Kidney capillary endothelial cell (primary cell): ENCODE data around the gene TAS2R13.

Source experiments
- DNase-seq: peaks from one replicate; pipeline ENCODE4 v3.0.0-alpha.2; 2018; ENCODE audit warnings: low spot score

The TAS2R13 gene

GRCh38 chr12:10909462-10909861 lies at the start of gene TAS2R13:
Gene TAS2R13, minus strand, starts transcription at chr12:10909562. Its CDS starts 264 bp downstream, at chr12:10909298.
- no peak for DNase-seq

- no peak for DNase-seq
These were observed 48.4 kb upstream of the TAS2R13 start for GRCh38 chr12:10957741-10958140.

GRCh38 chr12:10956085-10956484 lies 46.7 kb upstream of the TAS2R13 start:
- no peak for DNase-seq

DNA sequence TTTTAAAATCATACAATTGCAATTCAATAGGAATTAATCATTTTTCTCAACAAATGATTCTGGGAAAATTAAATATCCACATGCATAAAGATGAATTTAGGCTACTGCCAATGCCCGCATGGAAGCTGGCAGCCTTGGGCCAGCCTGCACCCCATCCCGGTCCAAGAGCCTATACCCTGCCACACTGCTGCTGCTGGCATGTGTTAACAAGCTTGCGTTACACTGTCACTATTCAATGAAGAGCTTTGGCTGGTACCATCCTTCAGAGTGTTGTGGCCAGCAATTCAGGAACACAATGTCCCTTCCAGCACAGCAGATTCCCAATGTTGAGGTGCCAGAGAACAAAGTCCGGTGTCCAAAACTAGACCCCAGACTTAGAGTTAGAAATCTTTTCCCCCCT lies 43.3 kb upstream of the TAS2R13 start:
- DNase-seq: no peak

GRCh38 chr12:10943167-10943566 lies 33.8 kb upstream of the TAS2R13 start:
- no peak for DNase-seq

DNA sequence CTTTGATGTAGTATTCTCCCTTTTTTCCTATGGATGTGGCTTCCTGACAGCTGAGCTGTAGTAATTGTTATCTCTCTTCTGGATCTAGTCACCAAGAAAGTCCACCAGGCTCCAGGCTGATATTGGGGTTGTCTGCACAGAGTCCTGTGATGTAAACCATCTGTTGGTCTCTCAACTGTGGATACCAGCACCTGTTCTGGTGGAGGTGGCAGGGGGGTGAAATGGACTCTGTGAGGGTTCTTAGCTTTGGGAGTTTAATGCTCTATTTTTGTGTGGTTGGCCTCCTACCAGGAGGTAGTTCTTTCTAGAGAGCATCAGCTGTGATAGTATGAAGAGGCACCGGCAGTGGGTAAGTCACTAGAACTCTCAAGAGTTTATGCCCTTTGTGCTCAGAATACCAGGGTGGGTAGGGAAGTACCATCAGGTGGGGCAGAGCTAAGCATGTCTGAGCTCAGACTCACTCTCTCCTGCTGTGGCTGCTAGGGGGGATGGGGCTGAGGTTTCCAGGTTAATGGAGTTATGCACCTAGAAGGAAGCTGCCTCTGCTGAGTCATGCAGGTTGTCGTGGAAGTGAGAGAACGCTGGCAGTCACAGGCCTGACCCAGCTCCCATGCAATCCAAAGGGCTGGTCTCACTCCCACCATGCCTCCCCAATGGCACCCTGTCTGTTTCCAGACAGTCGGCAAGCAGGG lies 32.7 kb upstream of the TAS2R13 start:
- DNase-seq: no peak

GRCh38 chr12:10941369-10941768 lies 32.0 kb upstream of the TAS2R13 start:
- no peak for DNase-seq

- no peak for DNase-seq
These were observed 31.0 kb upstream of the TAS2R13 start for GRCh38 chr12:10940389-10940788.

GRCh38 chr12:10939163-10939562 lies 29.8 kb upstream of the TAS2R13 start, which contains the start of gene TAS2R14:
Gene TAS2R14, minus strand, starts transcription at chr12:10939263. Its CDS starts 56 bp downstream, at chr12:10939207.
- DNase-seq: no peak

DNA sequence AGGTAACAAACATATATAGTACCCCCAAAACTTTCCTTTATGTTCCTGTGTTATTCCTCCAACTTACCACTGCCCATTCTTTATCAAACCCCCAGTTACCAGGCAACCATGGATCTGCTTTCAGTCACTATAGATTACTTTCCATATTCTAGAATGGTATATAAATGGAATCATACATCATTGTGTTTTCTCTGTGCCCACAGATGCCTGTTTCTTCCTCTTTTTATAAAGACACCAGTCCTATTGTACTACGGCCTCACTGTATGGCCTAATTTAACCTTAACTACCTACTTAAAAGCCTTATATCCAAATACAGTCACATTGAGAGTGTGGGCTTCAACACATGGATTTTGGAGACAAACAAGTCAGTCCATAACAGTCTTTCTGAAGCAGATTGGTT lies 27.1 kb upstream of the TAS2R13 start:
- no peak for DNase-seq

- no peak for DNase-seq
These were observed 19.5 kb upstream of the TAS2R13 start, which contains the start of gene PRH2 for GRCh38 chr12:10928746-10929286. Gene PRH2, plus strand, starts transcription at chr12:10929236. Its CDS starts 38 bp downstream, at chr12:10929274.

DNA sequence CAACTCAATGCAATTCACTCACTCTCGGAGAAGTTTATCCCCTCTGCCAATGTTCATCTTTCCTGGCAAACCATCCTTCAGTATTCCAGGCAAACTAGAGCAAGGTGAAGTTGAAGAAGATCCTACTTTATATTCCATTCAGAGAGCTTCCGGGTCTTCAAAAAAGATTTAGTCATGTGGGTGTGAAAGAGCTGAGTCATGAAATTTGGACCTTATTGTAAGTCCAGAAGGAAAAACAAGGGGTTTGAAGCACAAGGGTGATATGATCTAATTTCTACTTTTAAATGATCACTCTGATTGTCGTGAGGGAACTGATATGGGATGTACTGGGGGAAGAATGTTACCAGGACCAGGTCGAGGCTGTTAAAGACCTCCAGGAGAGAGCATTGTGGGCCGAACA lies 16.9 kb upstream of the TAS2R13 start:
- DNase-seq: no peak

GRCh38 chr12:10919809-10920208 lies 10.4 kb upstream of the TAS2R13 start:
- DNase-seq: no peak

DNA sequence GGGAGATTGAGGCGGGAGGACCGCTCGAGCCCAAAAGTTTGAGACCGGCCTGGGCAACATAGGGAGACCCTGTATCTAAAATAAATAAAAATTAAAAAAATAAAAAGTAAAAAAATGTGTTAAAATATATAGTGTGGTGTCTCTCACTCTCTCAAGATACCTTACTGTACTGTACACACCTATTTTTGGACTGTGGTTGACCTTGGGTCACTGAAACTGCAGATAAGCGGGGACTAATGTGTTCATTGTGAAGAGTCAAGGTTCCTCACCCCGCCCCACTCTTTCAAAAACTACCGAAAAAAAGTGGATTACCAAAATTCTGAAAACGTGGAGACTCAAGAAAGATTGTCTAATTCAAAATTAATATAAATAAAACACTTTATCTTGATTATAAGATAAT lies 1.0 kb upstream of the TAS2R13 start:
- no peak for DNase-seq

- no peak for DNase-seq
These were observed 4.7 kb downstream of the TAS2R13 start for GRCh38 chr12:10904686-10905085.

GRCh38 chr12:10901427-10901826 lies 7.9 kb downstream of the TAS2R13 start:
- DNase-seq: no peak

DNA sequence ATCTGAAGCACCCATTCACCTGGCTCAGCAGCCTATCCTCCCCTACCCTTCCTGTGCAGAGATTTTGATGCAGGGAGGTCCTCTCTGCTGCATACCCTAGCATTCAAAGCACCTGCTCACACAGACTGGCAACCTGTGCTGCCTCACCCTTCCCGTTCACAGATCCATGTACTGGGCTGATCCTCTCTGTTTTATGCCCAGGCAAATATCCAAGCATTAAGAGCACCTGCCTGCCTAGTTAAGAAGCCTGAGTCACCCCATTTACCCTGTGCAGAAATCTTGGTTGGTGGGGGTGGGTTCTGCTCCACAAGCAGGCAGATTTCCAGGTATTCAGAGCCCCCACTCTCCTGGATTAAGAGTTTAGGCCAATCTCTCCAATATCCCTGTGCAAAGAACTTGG lies 8.4 kb downstream of the TAS2R13 start:
- DNase-seq: no peak

GRCh38 chr12:10900530-10900929 lies 8.8 kb downstream of the TAS2R13 start:
- DNase-seq: no peak

GRCh38 chr12:10896854-10897253 lies 12.5 kb downstream of the TAS2R13 start:
- no peak for DNase-seq

GRCh38 chr12:10891937-10892336 lies 17.4 kb downstream of the TAS2R13 start:
- no peak for DNase-seq

GRCh38 chr12:10889226-10889625 lies 20.1 kb downstream of the TAS2R13 start:
- DNase-seq: no peak

DNA sequence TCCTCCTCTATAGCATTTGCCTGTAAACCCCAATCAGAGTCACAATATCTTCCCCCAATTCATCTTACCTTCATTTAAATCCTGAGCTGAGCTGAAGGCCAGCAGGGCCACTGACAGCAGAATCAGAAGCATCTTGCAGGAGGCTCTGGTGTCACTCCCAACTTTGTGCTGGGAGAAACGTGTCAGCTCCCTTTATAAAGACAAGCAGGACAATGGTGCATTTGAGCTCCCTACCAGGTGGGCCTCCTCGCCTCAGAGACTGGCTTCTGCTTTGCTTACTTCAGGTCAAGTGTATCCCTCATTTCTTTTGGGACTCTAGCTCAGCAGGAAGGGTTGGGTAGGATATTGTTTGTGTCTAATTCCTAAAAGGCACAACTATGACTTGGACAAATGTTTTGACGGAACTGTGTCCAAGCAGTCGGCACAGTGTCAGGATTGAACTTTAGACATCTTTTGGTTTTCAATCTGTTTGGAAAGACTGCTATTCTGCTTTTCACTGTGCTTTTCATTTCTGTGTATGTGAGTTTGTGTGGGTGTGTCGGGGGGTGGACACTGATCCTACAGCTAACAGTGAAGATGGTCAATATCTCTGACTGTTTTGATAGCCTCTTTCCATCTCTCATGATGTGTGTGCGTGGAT lies 25.2 kb downstream of the TAS2R13 start, which contains the start of gene PRH1:
TSS of gene PRH1 (minus strand) at position 170 of the 640 bp plus-strand sequence. CDS start at position 132, 38 bp downstream.
- DNase-seq: no peak

GRCh38 chr12:10873378-10873777 lies 36.0 kb downstream of the TAS2R13 start:
- no peak for DNase-seq
